Activated naive CD4-positive, alpha-beta T cell treated with anti-CD3 and anti-CD28 coated beads, Interleukin-2, amount 50 U/mL, for 72 hours (primary cell): ENCODE results near the gene UNK. TPM values are rescaled to one million over a fixed set of nuclear protein-coding genes. Genes with fewer than 3 reads are reported as not detected.
A peak's percentile ranks its signal among the peaks of the same experiment; 100 is the strongest.
"Not testable (repeated sequence)": the region's sequence is repeated elsewhere in the genome, so short reads cannot be mapped to it uniquely, and the experiment has no call there.

Source experiments
- ATAC-seq, 2 donors: fragments of 150-1000 bp; cut with Tn5 transposase; 2 replicates each; pipeline ENCODE4 v1.10.0; 2021; ENCODE audit warnings: mild to moderate bottlenecking in 2 of 2, moderate library complexity in 2 of 2
- DNase-seq, 2 donors: peaks; one replicate each; pipeline ENCODE4 v3.0.0; 2021 to 2022; ENCODE audit warnings: low spot score in 2 of 2
- H3K27ac Mint-ChIP-seq, 2 donors: one replicate each; pipeline ENCODE4 v1.8.0; 2022; ENCODE audit warnings: mild to moderate bottlenecking in 2 of 2, mixed read lengths in 2 of 2
- H3K36me3 Mint-ChIP-seq, 2 donors: one replicate each; pipeline ENCODE4 v1.8.0; 2022; ENCODE audit warnings: mixed read lengths in 2 of 2
- H3K9me3 Mint-ChIP-seq, 2 donors: one replicate each; pipeline ENCODE4 v1.8.0; 2022; ENCODE audit warnings: mixed read lengths in 2 of 2
- total RNA-seq, 2 donors: library from RNA; stranded (reverse); gene quantifications; one replicate each; pipeline ENCODE4 v1.2.3, GENCODE V29; 2022

UNK gene
- total RNA-seq, 2 donors from 2014 or later, result 15.3 to 29.3 TPM

- peak in 1 of 2 donors; percentile 34 for ATAC-seq
- no peak for DNase-seq
- Mint-ChIP-seq H3K27ac (no peak overlapping the region), H3K36me3 (no peaks in the 10 kb centered on the region), H3K9me3 (no peaks in the 10 kb centered on the region)
These were observed 31.6 kb upstream of the UNK start for GRCh38 chr17:75752802-75753513.

- DNase-seq (peak; percentile 76 to 78), ATAC-seq (peak; percentile 72 to 84)
- H3K9me3 Mint-ChIP-seq, result no peaks in the 10 kb centered on the region
- H3K27ac Mint-ChIP-seq, result peak overlapping the region in 1 of 2 donors; percentile 75
- no peaks in the 10 kb centered on the region for H3K36me3 Mint-ChIP-seq
These were observed 30.9 kb upstream of the UNK start for GRCh38 chr17:75753514-75754377.

- no peaks in the 10 kb centered on the region for H3K36me3 Mint-ChIP-seq
- DNase-seq, result no peak
These were observed 30.0 kb upstream of the UNK start for GRCh38 chr17:75754378-75755204.

GRCh38 chr17:75755205-75755901, 29.3 kb upstream of the UNK start:
- DNase-seq (no peak), ATAC-seq (no peak)
- H3K36me3 Mint-ChIP-seq, result no peaks in the 10 kb centered on the region
- no peaks in the 10 kb centered on the region for H3K9me3 Mint-ChIP-seq
- H3K27ac Mint-ChIP-seq, result peak overlapping the region in 1 of 2 donors; percentile 75

More at GRCh38 chr17:75754378-75755204, 30.0 kb upstream of the UNK start:
- no peak for ATAC-seq
- peak overlapping the region in 1 of 2 donors; percentile 75 for H3K27ac Mint-ChIP-seq
- no peaks in the 10 kb centered on the region for H3K9me3 Mint-ChIP-seq

- DNase-seq, result no peak
These were observed 28.6 kb upstream of the UNK start for GRCh38 chr17:75755990-75756389.

GRCh38 chr17:75756451-75757085, 28.0 kb upstream of the UNK start:
- no peak overlapping the region for H3K27ac Mint-ChIP-seq
- no peaks in the 10 kb centered on the region for H3K36me3 Mint-ChIP-seq
- no peaks in the 10 kb centered on the region for H3K9me3 Mint-ChIP-seq
- DNase-seq, result no peak
- ATAC-seq, result no peak

More at GRCh38 chr17:75755990-75756389, 28.6 kb upstream of the UNK start:
- no peak overlapping the region for H3K27ac Mint-ChIP-seq
- H3K36me3 Mint-ChIP-seq, result no peaks in the 10 kb centered on the region
- H3K9me3 Mint-ChIP-seq, result no peaks in the 10 kb centered on the region
- ATAC-seq, result no peak

GRCh38 chr17:75757086-75757681, 27.4 kb upstream of the UNK start:
- DNase-seq (no peak), ATAC-seq (no peak)
- no peaks in the 10 kb centered on the region for H3K9me3 Mint-ChIP-seq
- no peak overlapping the region for H3K27ac Mint-ChIP-seq
- H3K36me3 Mint-ChIP-seq, result no peaks in the 10 kb centered on the region

GRCh38 chr17:75758131-75758905, 26.3 kb upstream of the UNK start:
- no peaks in the 10 kb centered on the region for H3K36me3 Mint-ChIP-seq
- ATAC-seq (no peak), DNase-seq (no peak)
- H3K9me3 Mint-ChIP-seq, result no peaks in the 10 kb centered on the region
- no peak overlapping the region for H3K27ac Mint-ChIP-seq

- no peak for ATAC-seq
- no peak for DNase-seq
- no peaks in the 10 kb centered on the region for H3K9me3 Mint-ChIP-seq
- H3K27ac Mint-ChIP-seq, result no peak overlapping the region
- no peaks in the 10 kb centered on the region for H3K36me3 Mint-ChIP-seq
These were observed 25.1 kb upstream of the UNK start for GRCh38 chr17:75759457-75759856.

GRCh38 chr17:75759978-75760640, 24.5 kb upstream of the UNK start:
- H3K9me3 Mint-ChIP-seq, H3K27ac Mint-ChIP-seq, H3K36me3 Mint-ChIP-seq, DNase-seq, ATAC-seq: not testable (repeated sequence)

- ATAC-seq (no peak), DNase-seq (no peak)
- peak overlapping the region; percentile 43 to 72 for H3K27ac Mint-ChIP-seq
- no peaks in the 10 kb centered on the region for H3K9me3 Mint-ChIP-seq
- H3K36me3 Mint-ChIP-seq, result no peaks in the 10 kb centered on the region
These were observed 21.9 kb upstream of the UNK start for GRCh38 chr17:75762513-75763268.

GRCh38 chr17:75763269-75763607, 21.4 kb upstream of the UNK start:
- peak overlapping the region in 1 of 2 donors; percentile 43 for H3K27ac Mint-ChIP-seq
- no peaks in the 10 kb centered on the region for H3K9me3 Mint-ChIP-seq
- DNase-seq (no peak), ATAC-seq (no peak)
- no peaks in the 10 kb centered on the region for H3K36me3 Mint-ChIP-seq

- H3K27ac Mint-ChIP-seq, result peak overlapping the region in 1 of 2 donors; percentile 84
- no peaks in the 10 kb centered on the region for H3K36me3 Mint-ChIP-seq
- no peaks in the 10 kb centered on the region for H3K9me3 Mint-ChIP-seq
- no peak for DNase-seq
- no peak for ATAC-seq
These were observed 20.8 kb upstream of the UNK start for GRCh38 chr17:75763613-75764416.
